Endodermal cell (in vitro differentiated cells): ENCODE data around the gene FGFR4. TPM values are rescaled to one million over a fixed set of nuclear protein-coding genes. Genes with fewer than 3 reads are reported as not detected.
A peak's percentile ranks its signal among the peaks of the same experiment; 100 is the strongest.

ENCODE experiments used
- DNase-seq: peaks from one replicate; pipeline ENCODE4 v3.0.0-alpha.2; 2017
- H3K27ac ChIP-seq: 2 replicates; pipeline ENCODE4 v1.5.1; 2013; ENCODE audit warnings: mild to moderate bottlenecking, low read depth, low read length, moderate library complexity
- H3K27me3 ChIP-seq: 2 replicates; pipeline ENCODE4 v1.6.1; 2013; ENCODE audit warnings: mild to moderate bottlenecking, low read length, moderate library complexity; ENCODE audit not compliant: insufficient read depth, control insufficient read depth, poor library complexity, severe bottlenecking
- H3K36me3 ChIP-seq: 2 replicates; pipeline ENCODE4 v1.7.0; 2013; ENCODE audit warnings: mild to moderate bottlenecking, low read length, moderate library complexity; ENCODE audit not compliant: control insufficient read depth, insufficient read depth
- H3K4me1 ChIP-seq: one replicate; pipeline ENCODE4 v1.7.0; 2013; ENCODE audit warnings: low read length; ENCODE audit not compliant: control insufficient read depth, insufficient read depth
- H3K4me3 ChIP-seq: 2 replicates; pipeline ENCODE4 v1.5.1; 2013; ENCODE audit warnings: mild to moderate bottlenecking, low read length, moderate library complexity
- H3K9ac ChIP-seq: 2 replicates; pipeline ENCODE4 v1.6.1; 2013; ENCODE audit warnings: mild to moderate bottlenecking, low read length, moderate library complexity; ENCODE audit not compliant: poor library complexity, severe bottlenecking; ENCODE audit errors: extremely low read depth
- H3K9me3 ChIP-seq: 2 replicates; pipeline ENCODE4 v1.6.1; 2013; ENCODE audit warnings: mild to moderate bottlenecking, low read length, moderate library complexity; ENCODE audit not compliant: control insufficient read depth
- H3K27ac Mint-ChIP-seq: 2 replicates; pipeline ENCODE4 v1.8.0; 2020; ENCODE audit warnings: mixed read lengths
- H3K27me3 Mint-ChIP-seq: 2 replicates; pipeline ENCODE4 v1.8.0; 2021; ENCODE audit warnings: mild to moderate bottlenecking, mixed read lengths; ENCODE audit not compliant: insufficient read depth
- H3K36me3 Mint-ChIP-seq: 2 replicates; pipeline ENCODE4 v1.8.0; 2020; ENCODE audit warnings: low read depth, mixed read lengths
- H3K4me1 Mint-ChIP-seq: 2 replicates; pipeline ENCODE4 v1.8.0; 2020; ENCODE audit warnings: mixed read lengths
- H3K4me3 Mint-ChIP-seq: 2 replicates; pipeline ENCODE4 v1.8.0; 2020; ENCODE audit warnings: mild to moderate bottlenecking, moderate library complexity, mixed read lengths
- H3K9me3 Mint-ChIP-seq: 2 replicates; pipeline ENCODE4 v1.8.0; 2020; ENCODE audit warnings: mild to moderate bottlenecking, mixed read lengths
- CTCF ChIP-seq: fragments of 200-600 bp; sonication (generic); conservative IDR thresholded peaks from 2 replicates; pipeline ENCODE4 v1.5.0; 2021; ENCODE audit warnings: antibody characterized with exemption, mild to moderate bottlenecking
- WGBS, 2 experiments: methylation state at CpG; one replicate each; pipeline versions ENCODE4 v1.1.5 to v1.1.7; 2013; ENCODE audit warnings: missing lambda C conversion rate in 2 of 2, mixed read lengths in 1 of 2; ENCODE audit not compliant: insufficient coverage in 1 of 2, insufficient read length in 1 of 2; 5-methylcytosine and 5-hydroxymethylcytosine counted together
- total RNA-seq, 2 donors: library from RNA; stranded (reverse); fragmentation: NEBNext Ultra II Directional in 1 of 2; extraction: Animal tissue kit (Norgen Biotek cat#: 25700) in 1 of 2; gene quantifications; 2 replicates in 1 of 2; 3 replicates in 1 of 2; pipeline ENCODE4 v1.2.1, GENCODE V29; 2021

FGFR4 gene
- total RNA-seq, 2 donors from 2014 or later = 123 to 131 TPM

GRCh38 chr5:177141496-177141895 is 54.8 kb downstream of the FGFR4 start:
- no peak for DNase-seq
- H3K27me3 Mint-ChIP-seq = no peaks in the 10 kb centered on the region
- Histone ChIP-seq H3K36me3 (peaks cover 90% of the 10 kb centered on the region), H3K9ac (no peak overlapping the region), H3K9me3 (peaks cover 7% of the 10 kb centered on the region), H3K27me3 (no peaks in the 10 kb centered on the region), H3K27ac (no peak overlapping the region), H3K4me3 (no peak overlapping the region), H3K4me1 (no peaks in the 10 kb centered on the region)
- H3K4me1 Mint-ChIP-seq = peaks cover 5% of the 10 kb centered on the region
- H3K4me3 Mint-ChIP-seq = no peak overlapping the region
- 86 to 90% methylated on average over 3 of the region's 3 CpGs for WGBS, 2 experiments
- H3K36me3 Mint-ChIP-seq = peaks cover 75% of the 10 kb centered on the region
- H3K9me3 Mint-ChIP-seq = no peaks in the 10 kb centered on the region
- no peak for TF ChIP-seq CTCF
- H3K27ac Mint-ChIP-seq = no peak overlapping the region

- DNase-seq = no peak
- Histone ChIP-seq H3K36me3 (peaks cover 90% of the 10 kb centered on the region), H3K9me3 (peaks cover 6% of the 10 kb centered on the region), H3K27me3 (no peaks in the 10 kb centered on the region), H3K9ac (no peak overlapping the region), H3K4me1 (no peaks in the 10 kb centered on the region), H3K27ac (no peak overlapping the region), H3K4me3 (no peak overlapping the region)
- H3K27me3 Mint-ChIP-seq = no peaks in the 10 kb centered on the region
- H3K27ac Mint-ChIP-seq = no peak overlapping the region
- H3K4me1 Mint-ChIP-seq = peaks cover 2% of the 10 kb centered on the region
- no peaks in the 10 kb centered on the region for H3K9me3 Mint-ChIP-seq
- WGBS, 2 experiments = 94 to 100% methylated on average over 2 of the region's 2 CpGs
- H3K4me3 Mint-ChIP-seq = no peak overlapping the region
- TF ChIP-seq CTCF = no peak
- peaks cover 73% of the 10 kb centered on the region for H3K36me3 Mint-ChIP-seq
Observed at GRCh38 chr5:177142098-177142611, 55.4 kb downstream of the FGFR4 start.

GRCh38 chr5:177142778-177143177 is 56.1 kb downstream of the FGFR4 start:
- Histone ChIP-seq H3K4me1 (no peaks in the 10 kb centered on the region), H3K27me3 (no peaks in the 10 kb centered on the region), H3K9me3 (no peaks in the 10 kb centered on the region), H3K36me3 (peaks cover 90% of the 10 kb centered on the region), H3K27ac (no peak overlapping the region), H3K9ac (no peak overlapping the region), H3K4me3 (no peak overlapping the region)
- H3K4me1 Mint-ChIP-seq = peaks cover 2% of the 10 kb centered on the region
- H3K36me3 Mint-ChIP-seq = peaks cover 73% of the 10 kb centered on the region
- peak overlapping the region; percentile 4 for H3K27ac Mint-ChIP-seq
- DNase-seq = no peak
- H3K9me3 Mint-ChIP-seq = no peaks in the 10 kb centered on the region
- no peak for TF ChIP-seq CTCF
- H3K27me3 Mint-ChIP-seq = no peaks in the 10 kb centered on the region
- WGBS, 2 experiments = 100% methylated on average over 1 of the region's 1 CpG
- no peak overlapping the region for H3K4me3 Mint-ChIP-seq
